Measurements from ENCODE around the gene MBOAT2. TPM values are rescaled to one million over a fixed set of nuclear protein-coding genes. Genes with fewer than 3 reads are reported as not detected.

MBOAT2 gene
- total and polyA plus RNA-seq, 2 of the 13 experiments (the other 11 are each of a cell fraction or from before 2014, with no cell fraction given): 0.11 to 0.36 TPM

- CTCF ChIA-PET (ENCODE audit: low intra/inter-chr PET ratio, low total read pairs): no interaction called here
- ATAC-seq: no peak
- in situ Hi-C loops (cut with HindIII; ENCODE audit: extremely low pct_ligation_motif_present, low pct_unique_long_range_greater_than_20kb): no loop called here
These were observed 5.6 kb upstream of the MBOAT2 start for GRCh38 chr2:9008951-9009664.

More at GRCh38 chr2:9008951-9009664, 5.6 kb upstream of the MBOAT2 start:
- H3K36me3 ChIP-seq (replicated peaks in 1 of 2; ENCODE audit: control insufficient read depth in 1 of 2, insufficient read depth in 2 of 2, low read length in 2 of 2): no peaks in the 10 kb centered on the region
- no peak overlapping the region for H3K27ac ChIP-seq (ENCODE audit: extremely low read length, insufficient read depth, low read length)
- H2AFZ ChIP-seq (ENCODE audit: low read length): no peak overlapping the region
- no peak for TF ChIP-seq FOXO4 (CRISPR knock-in tag; conservative IDR thresholded peaks at IDR 0.05)
- no peak for TF ChIP-seq NFYB (CRISPR knock-in tag; IDR thresholded peaks at IDR 0.05)
- TF ChIP-seq HOMEZ (CRISPR knock-in tag; IDR thresholded peaks at IDR 0.05; ENCODE audit: low read depth): no peak
- TF ChIP-seq ZNF275 (CRISPR knock-in tag; IDR thresholded peaks at IDR 0.05; ENCODE audit: borderline replicate concordance): no peak
- no peak overlapping the region for H3K4me2 ChIP-seq (ENCODE audit: low read depth, low read length)
- WGBS (ENCODE audit: low lambda C conversion rate): 0% methylated on average over 1 of the region's 1 CpG
- no peaks in the 10 kb centered on the region for H3K9me3 ChIP-seq (ENCODE audit: low read length)
- H3K4me1 ChIP-seq (ENCODE audit: insufficient read depth, low read length): no peaks in the 10 kb centered on the region
- no peak overlapping the region for H3K9ac ChIP-seq (ENCODE audit: insufficient read depth, low read depth, low read length)
- POLR2A ChIA-PET: no interaction called here
- intact Hi-C loops (cut with micrococcal nuclease; ENCODE audit: unreplicated experiment): no loop called here
- no TSS peak for BruUV-seq (replicated peaks)
- no peak for FAIRE-seq
- no peak for DNase-seq (ENCODE audit: low spot score)
- H4K20me1 ChIP-seq (ENCODE audit: insufficient read depth, low read length): no peaks in the 10 kb centered on the region
- H3K4me3 ChIP-seq (replicated peaks in 1 of 3; ENCODE audit: insufficient read depth in 1 of 3, low read depth in 2 of 3, low read length in 3 of 3): no peak overlapping the region
- H3K27me3 ChIP-seq (ENCODE audit: control insufficient read depth in 1 of 2, insufficient read depth in 2 of 2, low read length in 2 of 2): peaks cover 0 to 16% of the 10 kb centered on the region in 2 experiments; a peak in 2 of 5 replicates
- no peaks in the 10 kb centered on the region for H3K79me2 ChIP-seq (ENCODE audit: insufficient read depth, low read length)

Measured in HepG2 (cell line).